ENCODE results near the gene CDC6.

CDC6 gene

DNA sequence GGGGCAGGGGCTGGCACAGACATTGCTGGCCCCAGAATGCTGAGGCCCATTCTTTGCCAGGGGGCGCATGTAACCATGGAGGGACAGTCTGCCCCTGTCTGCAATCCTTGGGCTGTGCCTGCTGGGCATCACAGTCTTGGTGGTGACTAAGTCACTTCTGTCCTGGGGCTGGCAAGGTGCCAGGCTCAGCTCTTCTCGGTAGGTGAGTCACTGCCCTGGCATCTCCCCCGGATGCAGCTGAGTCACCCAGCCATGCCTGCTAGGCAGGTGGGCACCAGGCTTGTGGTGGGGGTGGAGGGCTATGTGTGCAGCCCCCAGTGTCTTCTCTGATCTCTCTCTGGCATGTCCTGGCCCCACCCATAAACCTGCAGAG is 26.9 kb downstream of the CDC6 start:
- DNase-seq (ENCODE audit: low read depth in 2 of 2), result peak; percentile 84 to 96
- TF ChIP-seq, protein P1, sequence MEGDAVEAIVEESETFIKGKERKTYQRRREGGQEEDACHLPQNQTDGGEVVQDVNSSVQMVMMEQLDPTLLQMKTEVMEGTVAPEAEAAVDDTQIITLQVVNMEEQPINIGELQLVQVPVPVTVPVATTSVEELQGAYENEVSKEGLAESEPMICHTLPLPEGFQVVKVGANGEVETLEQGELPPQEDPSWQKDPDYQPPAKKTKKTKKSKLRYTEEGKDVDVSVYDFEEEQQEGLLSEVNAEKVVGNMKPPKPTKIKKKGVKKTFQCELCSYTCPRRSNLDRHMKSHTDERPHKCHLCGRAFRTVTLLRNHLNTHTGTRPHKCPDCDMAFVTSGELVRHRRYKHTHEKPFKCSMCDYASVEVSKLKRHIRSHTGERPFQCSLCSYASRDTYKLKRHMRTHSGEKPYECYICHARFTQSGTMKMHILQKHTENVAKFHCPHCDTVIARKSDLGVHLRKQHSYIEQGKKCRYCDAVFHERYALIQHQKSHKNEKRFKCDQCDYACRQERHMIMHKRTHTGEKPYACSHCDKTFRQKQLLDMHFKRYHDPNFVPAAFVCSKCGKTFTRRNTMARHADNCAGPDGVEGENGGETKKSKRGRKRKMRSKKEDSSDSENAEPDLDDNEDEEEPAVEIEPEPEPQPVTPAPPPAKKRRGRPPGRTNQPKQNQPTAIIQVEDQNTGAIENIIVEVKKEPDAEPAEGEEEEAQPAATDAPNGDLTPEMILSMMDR (IDR thresholded peaks at IDR 0.05; ENCODE audit: low read depth, low read length), result no peak
- no peak overlapping the region for H3K4me3 ChIP-seq (replicated peaks in 1 of 2; ENCODE audit: low read depth in 2 of 2, low read length in 2 of 2)

DNA sequence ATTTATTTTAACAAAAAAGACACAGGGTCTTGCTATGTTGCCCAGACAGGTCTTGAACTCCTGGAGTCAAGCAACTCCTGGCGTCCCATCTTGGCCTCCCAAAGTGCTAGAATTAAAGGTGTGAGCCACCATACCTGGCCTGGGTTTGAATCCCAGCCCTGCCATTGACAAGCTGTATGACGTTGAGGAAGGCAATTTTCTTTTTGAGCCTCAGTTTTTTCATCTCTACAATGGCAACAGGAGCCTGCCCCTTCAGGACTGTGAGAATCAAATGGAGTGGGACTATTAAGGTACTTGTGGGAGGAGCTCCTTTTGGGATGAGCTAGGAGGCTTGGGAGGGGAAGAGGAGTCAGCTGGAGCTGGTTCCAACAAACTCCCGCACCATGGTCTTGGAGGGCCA is 27.5 kb downstream of the CDC6 start:
- DNase-seq (ENCODE audit: low read depth in 2 of 2), result no peak
- H3K4me3 ChIP-seq (replicated peaks in 1 of 2; ENCODE audit: low read depth in 2 of 2, low read length in 2 of 2), result no peak overlapping the region
- TF ChIP-seq, protein P1 (IDR thresholded peaks at IDR 0.05; ENCODE audit: low read depth, low read length), result no peak

DNA sequence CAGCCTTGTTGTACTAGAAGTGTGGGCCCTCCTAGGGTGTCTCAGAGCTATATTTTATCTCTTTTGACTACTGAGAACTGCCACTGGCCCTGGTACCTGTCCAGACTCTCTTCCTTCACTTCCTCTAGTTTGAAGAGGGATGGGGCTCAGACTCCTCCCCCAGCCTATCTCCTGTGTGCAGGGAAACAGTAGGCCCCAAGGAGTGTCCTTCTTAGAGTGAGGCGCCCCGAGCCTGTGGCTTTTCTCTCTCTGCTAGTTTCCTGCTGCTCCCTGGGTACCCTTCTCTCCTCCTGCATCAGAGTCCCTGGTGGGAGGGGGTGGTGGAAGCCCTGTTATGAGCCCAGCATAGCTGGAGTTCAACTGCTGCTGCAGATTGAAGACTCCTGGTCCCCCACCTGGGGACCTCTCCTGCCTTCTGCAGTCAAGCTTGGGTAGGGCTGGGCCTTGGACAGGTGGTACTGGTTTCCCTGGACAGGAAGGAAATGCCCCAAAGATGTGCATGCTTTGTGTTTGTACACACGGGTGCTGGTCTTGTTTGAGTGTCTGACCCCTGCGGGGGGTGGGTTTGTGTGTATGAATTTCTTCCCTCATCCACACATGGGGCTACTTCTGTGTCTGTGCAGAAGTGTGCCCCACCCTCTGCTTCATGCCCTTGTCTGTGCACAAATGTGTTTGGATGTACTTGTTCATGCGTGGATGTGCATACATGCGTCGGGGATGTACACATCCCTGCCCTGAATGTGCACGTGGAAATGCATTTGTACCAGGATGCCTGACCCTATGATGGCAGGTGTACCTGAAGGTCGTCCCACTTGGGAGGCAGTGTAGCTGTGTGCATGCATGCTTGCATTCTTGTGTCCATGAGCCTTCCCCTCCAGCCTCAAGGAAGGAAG is 28.2 kb downstream of the CDC6 start:
- no peak for DNase-seq (ENCODE audit: low read depth in 2 of 2)
- TF ChIP-seq, protein P1 (IDR thresholded peaks at IDR 0.05; ENCODE audit: low read depth, low read length), result no peak
- peak overlapping the region in 1 of 2 donors; percentile 97 for H3K4me3 ChIP-seq (replicated peaks in 1 of 2; ENCODE audit: low read depth in 2 of 2, low read length in 2 of 2)

DNA sequence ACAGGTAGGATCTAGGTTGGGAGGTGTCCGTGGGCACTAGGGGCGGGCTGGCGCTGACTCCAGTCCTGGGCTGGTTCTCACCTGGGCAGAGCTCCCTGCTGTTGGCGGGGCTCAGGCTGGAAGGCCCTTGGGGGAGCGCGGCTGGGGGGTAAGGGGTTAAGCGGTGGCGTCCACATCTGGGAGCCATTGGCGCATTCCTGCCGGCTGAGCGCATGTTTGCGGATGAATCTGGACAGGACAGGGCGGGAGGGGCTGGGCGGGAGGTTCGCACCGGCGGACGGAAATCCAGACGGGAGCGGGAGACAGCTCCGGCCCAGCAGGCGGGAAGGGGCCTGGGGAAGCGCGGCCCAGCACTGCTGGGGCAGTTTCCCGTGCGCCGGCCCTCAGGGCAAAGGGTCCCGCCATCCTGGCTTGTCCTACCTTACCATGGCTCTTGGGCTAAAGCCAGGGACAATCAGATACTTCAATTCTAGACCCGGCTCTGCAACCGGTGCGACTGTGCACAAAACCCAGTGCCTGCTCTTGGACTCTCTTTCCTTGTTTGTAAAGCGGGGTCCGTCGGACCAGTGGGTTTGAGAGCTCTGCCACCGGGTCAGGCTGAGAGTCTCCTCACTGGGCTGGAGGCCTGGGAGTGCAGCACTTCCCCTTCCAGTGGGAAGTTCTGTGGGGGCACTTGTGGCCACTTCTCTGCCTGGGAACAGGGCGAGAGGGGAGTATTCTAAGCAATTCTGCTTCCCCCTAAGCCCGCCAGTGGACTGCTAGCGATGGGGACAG is 29.1 kb downstream of the CDC6 start:
- TF ChIP-seq, protein P1 (IDR thresholded peaks at IDR 0.05; ENCODE audit: low read depth, low read length), result no peak

DNA sequence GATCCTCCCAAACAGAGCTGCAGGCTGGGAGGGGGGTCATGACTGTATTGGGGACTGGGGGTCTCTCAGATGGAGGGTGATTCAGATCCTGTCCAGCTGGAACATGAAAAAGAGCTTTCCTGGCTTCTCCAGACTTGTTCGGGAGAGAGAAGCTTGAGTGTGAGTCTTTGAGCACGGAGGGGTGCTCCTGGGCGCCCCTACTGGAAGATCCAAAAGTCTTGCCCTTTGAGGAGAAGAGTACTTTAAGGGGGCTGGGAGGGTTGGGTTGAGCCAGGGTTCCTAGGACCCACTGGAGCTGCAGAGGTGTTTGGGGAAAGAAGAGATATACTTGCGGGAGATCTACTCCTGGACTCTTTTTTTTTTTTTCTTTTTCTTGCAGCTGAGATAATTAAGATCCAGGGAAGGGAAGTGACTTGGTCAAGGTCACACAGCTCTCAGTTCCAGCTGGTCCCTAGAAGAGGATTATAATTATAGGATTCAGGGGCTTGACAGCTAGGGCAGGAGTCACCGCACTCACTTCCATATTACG is 29.7 kb downstream of the CDC6 start:
- TF ChIP-seq, protein P1 (IDR thresholded peaks at IDR 0.05; ENCODE audit: low read depth, low read length), result peak; percentile 77
- DNase-seq (ENCODE audit: low read depth in 2 of 2), result peak; percentile 79 to 81
- H3K4me3 ChIP-seq (replicated peaks in 1 of 2; ENCODE audit: low read depth in 2 of 2, low read length in 2 of 2), result peak overlapping the region; percentile 94 to 97

More for the DNA sequence above, 29.1 kb downstream of the CDC6 start:
- peak; percentile 75 to 85 for DNase-seq (ENCODE audit: low read depth in 2 of 2)
- H3K4me3 ChIP-seq (replicated peaks in 1 of 2; ENCODE audit: low read depth in 2 of 2, low read length in 2 of 2), result peak overlapping the region; percentile 15 to 97

DNA sequence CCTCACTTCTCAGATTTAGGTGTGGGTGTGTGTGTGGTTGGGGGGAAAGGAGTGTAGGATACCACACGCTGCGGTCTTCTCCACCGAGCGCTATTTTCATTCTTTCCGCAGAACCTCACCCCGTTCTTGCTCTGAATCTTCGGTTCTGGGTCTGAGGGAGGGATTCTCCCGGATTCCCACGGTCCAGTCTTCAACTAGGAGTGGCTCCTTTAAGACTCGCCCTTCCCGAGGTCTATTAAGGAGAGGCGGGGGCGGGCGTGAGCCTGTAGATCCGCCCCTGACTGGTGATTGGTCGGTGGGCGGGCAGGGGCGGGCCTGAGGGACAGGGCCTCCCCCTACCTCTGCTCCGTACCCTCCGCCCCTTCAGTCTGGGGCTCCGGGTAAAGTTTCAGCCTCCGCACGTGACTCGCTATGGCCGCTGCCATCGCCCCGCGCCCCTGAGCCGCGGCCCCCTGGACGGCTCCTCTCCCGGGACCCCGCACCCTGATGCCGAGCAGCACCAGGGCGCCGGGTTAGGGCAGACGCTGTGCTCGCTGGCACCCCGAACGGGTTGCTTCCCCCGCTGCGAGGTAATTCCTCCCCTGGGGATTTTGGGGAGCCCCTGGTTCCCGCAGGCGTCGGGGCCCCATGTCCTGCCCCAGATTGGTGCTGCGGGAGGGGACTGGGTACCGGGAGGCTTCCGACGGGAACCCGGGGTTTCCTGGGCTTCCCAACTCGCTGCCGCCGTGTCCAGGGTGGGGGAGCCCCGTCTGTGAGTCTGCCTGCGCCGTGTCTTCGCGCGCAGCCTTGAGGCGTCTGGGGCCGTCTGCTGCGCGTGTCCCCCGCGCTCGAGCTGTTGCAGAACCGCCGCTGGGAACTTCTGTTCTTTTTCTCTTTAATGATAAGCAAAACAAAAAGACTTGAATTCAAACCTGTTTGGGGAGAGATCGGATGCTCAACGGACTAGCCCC is 30.5 kb downstream of the CDC6 start:
- TF ChIP-seq, protein P1 (IDR thresholded peaks at IDR 0.05; ENCODE audit: low read depth, low read length), result no peak
- peak; percentile 96 to 98 for DNase-seq (ENCODE audit: low read depth in 2 of 2)
- peak overlapping the region; percentile 94 to 97 for H3K4me3 ChIP-seq (replicated peaks in 1 of 2; ENCODE audit: low read depth in 2 of 2, low read length in 2 of 2)

Data from cardiac fibroblast (primary cell).